ENCODE measurements around the gene KSR1.

DNA sequence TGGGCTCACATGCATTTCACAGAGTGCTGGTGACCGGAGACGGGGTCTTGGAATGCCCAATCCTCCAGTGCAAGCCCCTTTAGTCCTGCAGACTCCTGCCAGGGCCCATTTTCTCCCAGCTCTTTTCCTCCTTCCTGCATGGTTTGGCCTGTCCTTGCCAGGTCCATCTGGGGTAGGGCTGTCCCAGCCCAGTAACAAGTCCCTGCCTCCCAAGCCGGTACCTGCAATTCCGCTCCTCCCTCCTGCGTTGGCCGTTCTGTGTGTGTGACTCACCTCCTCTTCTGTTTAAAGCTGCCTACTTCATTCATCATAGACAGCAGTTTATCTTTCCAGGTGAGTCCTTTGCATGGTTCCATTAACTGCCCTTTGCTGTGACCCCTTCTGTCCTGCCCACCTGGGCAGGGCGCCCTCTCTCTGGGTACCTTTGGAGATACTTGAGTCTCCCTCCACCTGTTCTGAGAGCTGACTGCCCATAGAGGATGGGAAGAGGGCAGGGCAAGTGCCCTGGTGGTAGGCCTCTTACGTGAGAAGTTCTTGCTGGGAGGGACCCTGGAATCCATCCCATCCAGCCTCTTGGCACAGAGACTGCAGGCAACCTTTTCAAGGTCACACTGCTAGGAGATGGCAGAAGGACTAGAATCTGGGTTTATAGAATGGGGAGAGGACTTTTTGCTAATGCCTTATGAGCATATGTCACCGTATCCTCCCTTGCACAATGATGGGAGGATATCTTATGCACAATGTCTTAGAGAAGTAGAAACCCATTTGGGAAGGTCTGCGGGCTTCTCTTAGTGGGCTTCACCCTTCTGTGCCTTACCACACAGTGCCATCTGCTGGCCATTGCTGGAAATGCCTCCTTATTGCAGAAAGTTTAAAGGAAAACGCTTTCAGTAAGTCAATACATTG is 145.1 kb downstream of the KSR1 start:
- TF ChIP-seq, protein P1, sequence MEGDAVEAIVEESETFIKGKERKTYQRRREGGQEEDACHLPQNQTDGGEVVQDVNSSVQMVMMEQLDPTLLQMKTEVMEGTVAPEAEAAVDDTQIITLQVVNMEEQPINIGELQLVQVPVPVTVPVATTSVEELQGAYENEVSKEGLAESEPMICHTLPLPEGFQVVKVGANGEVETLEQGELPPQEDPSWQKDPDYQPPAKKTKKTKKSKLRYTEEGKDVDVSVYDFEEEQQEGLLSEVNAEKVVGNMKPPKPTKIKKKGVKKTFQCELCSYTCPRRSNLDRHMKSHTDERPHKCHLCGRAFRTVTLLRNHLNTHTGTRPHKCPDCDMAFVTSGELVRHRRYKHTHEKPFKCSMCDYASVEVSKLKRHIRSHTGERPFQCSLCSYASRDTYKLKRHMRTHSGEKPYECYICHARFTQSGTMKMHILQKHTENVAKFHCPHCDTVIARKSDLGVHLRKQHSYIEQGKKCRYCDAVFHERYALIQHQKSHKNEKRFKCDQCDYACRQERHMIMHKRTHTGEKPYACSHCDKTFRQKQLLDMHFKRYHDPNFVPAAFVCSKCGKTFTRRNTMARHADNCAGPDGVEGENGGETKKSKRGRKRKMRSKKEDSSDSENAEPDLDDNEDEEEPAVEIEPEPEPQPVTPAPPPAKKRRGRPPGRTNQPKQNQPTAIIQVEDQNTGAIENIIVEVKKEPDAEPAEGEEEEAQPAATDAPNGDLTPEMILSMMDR (IDR thresholded peaks at IDR 0.05): peak; percentile 92 to 95 (median 93)
- TF ChIP-seq POLR2A (IDR thresholded peaks at IDR 0.05): no peak
- TF ChIP-seq EP300 (IDR thresholded peaks at IDR 0.05): no peak
